ENCODE measurements around the gene WDR70. TPM values are rescaled to one million over a fixed set of nuclear protein-coding genes. Genes with fewer than 3 reads are reported as not detected.
"Not testable (repeated sequence)": the region's sequence is repeated elsewhere in the genome, so short reads cannot be mapped to it uniquely, and the experiment has no call there.

WDR70 gene
- polyA plus RNA-seq, 1 of the 3 experiments (the other 2 are of a cell fraction) = 14.2 TPM

DNA sequence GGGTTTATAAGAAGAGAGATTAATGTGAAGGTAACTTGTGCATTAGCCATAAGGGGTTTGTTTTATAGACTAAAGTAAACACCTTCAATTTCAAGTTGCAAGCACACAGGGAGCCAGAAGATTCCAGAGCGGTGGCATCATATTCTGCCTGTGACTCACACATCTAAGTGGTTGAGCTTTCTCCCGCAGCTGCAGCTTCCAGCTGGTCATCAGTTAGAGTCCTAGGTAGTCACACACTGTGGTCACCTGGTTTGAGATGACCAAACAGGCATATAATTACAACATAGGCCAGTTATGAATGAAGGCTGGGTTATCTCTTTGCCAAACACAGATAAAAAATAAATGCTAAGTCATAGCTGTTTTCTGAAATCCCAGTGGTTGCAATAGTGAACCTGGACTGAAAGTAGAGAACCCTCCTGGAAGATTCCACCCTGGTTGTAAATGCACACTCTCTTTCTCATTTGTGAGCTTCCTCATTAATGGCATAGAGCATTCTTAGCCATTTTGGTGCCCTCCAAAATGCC, 289.5 kb downstream of the WDR70 start (continued):
- TF ChIP-seq, protein P1, sequence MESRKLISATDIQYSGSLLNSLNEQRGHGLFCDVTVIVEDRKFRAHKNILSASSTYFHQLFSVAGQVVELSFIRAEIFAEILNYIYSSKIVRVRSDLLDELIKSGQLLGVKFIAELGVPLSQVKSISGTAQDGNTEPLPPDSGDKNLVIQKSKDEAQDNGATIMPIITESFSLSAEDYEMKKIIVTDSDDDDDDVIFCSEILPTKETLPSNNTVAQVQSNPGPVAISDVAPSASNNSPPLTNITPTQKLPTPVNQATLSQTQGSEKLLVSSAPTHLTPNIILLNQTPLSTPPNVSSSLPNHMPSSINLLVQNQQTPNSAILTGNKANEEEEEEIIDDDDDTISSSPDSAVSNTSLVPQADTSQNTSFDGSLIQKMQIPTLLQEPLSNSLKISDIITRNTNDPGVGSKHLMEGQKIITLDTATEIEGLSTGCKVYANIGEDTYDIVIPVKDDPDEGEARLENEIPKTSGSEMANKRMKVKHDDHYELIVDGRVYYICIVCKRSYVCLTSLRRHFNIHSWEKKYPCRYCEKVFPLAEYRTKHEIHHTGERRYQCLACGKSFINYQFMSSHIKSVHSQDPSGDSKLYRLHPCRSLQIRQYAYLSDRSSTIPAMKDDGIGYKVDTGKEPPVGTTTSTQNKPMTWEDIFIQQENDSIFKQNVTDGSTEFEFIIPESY (IDR thresholded peaks at IDR 0.05; ENCODE audit: borderline replicate concordance, low read depth) = 0 out of 2 replicates have a peak, but pooled peaks have one; percentile 22
- TF ChIP-seq, protein P2, sequence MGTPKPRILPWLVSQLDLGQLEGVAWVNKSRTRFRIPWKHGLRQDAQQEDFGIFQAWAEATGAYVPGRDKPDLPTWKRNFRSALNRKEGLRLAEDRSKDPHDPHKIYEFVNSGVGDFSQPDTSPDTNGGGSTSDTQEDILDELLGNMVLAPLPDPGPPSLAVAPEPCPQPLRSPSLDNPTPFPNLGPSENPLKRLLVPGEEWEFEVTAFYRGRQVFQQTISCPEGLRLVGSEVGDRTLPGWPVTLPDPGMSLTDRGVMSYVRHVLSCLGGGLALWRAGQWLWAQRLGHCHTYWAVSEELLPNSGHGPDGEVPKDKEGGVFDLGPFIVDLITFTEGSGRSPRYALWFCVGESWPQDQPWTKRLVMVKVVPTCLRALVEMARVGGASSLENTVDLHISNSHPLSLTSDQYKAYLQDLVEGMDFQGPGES (IDR thresholded peaks at IDR 0.05; ENCODE audit: low read depth, low read length) = no peak
- TF ChIP-seq GATA2 (CRISPR knock-in tag; IDR thresholded peaks at IDR 0.05) = no peak
- TF ChIP-seq TCF12 (IDR thresholded peaks at IDR 0.05) = peak; percentile 97
- TF ChIP-seq MEF2A (IDR thresholded peaks at IDR 0.05; ENCODE audit: borderline replicate concordance, low read depth) = peak; percentile 37; the same call in 1 of the 2 replicates
- TF ChIP-seq RFX5 (IDR thresholded peaks at IDR 0.05; ENCODE audit: low read length) = no peak

DNA sequence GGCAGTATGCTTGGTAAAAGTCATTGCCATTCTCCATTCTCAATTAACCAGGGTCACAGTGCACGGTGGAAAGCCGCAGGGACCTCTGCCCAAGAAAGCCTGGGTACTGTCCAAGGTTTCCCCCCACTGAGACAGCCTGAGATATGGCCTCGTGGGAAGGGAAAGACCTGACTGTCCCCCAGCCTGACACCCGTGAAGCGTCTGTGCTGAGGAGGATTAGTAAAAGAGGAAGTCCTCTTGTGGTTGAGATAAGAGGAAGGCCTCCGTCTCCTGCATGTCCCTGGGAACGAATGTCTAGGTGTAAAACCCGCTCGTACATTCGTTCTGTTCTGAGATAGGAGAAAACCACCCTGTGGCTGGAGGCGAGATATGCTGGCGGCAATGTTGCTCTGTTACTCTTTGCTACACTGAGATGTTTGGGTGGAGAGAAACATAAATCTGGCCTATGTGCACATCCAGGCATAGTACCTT, 293.0 kb downstream of the WDR70 start:
- CTCF ChIA-PET = not testable (repeated sequence)
- 88% methylated on average over 12 of the region's 12 CpGs for WGBS (ENCODE audit: low lambda C conversion rate)

DNA sequence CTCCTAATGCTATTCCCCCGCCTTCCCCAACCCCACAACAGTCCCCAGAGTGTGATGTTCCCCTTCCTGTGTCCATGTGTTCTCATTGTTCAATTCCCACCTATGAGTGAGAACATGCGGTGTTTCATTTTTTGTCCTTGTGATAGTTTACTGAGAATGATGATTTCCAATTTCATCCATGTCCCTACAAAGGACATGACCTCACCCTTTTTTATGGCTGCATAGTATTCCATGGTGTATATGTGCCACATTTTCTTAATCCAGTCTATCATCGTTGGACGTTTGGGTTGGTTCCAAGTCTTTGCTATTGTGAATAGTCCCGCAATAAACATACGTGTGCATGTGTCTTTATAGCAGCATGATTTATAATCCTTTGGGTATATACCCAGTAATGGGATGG, 295.2 kb downstream of the WDR70 start:
- H3K79me2 ChIP-seq (ENCODE audit: insufficient read depth); H3K4me2 ChIP-seq; H2AFZ ChIP-seq (ENCODE audit: low read depth); H3K9ac ChIP-seq; H3K27ac ChIP-seq (ENCODE audit: low read depth in 2 of 2, low read length in 1 of 2); CTCF ChIA-PET; H3K27me3 ChIP-seq (ENCODE audit: insufficient read depth); H3K9me3 ChIP-seq; H3F3A ChIP-seq (replicated peaks; ENCODE audit: insufficient read depth); DNase-seq; H3K4me3 ChIP-seq (ENCODE audit: low read depth in 2 of 2, low read length in 1 of 2); H3K4me1 ChIP-seq (ENCODE audit: control insufficient read depth in 1 of 2, insufficient read depth in 2 of 2, low read depth in 1 of 2, low read length in 1 of 2); H4K20me1 ChIP-seq (ENCODE audit: insufficient read depth); H3K9me2 ChIP-seq; H3K36me3 ChIP-seq (replicated peaks in 1 of 2; ENCODE audit: control insufficient read depth in 1 of 2, insufficient read depth in 2 of 2, low read length in 1 of 2); POLR2A ChIA-PET: not testable (repeated sequence)
- WGBS (ENCODE audit: low lambda C conversion rate) = 79% methylated on average over 6 of the region's 6 CpGs

More for the DNA sequence above, 293.0 kb downstream of the WDR70 start:
- DNase-seq; H3K4me3 ChIP-seq (ENCODE audit: low read depth in 2 of 2, low read length in 1 of 2); H3K36me3 ChIP-seq (replicated peaks in 1 of 2; ENCODE audit: control insufficient read depth in 1 of 2, insufficient read depth in 2 of 2, low read length in 1 of 2); H2AFZ ChIP-seq (ENCODE audit: low read depth); H3K27me3 ChIP-seq (ENCODE audit: insufficient read depth); POLR2A ChIA-PET; H3K79me2 ChIP-seq (ENCODE audit: insufficient read depth); H4K20me1 ChIP-seq (ENCODE audit: insufficient read depth); H3K9me2 ChIP-seq; H3K9me3 ChIP-seq; H3K4me2 ChIP-seq; H3K9ac ChIP-seq; H3K27ac ChIP-seq (ENCODE audit: low read depth in 2 of 2, low read length in 1 of 2): not testable (repeated sequence)
- peaks cover 0 to 17% of the 10 kb centered on the region in 2 experiments; a peak in 3 of 4 replicates for H3K4me1 ChIP-seq (ENCODE audit: control insufficient read depth in 1 of 2, insufficient read depth in 2 of 2, low read depth in 1 of 2, low read length in 1 of 2)
- peaks cover 17% of the 10 kb centered on the region for H3F3A ChIP-seq (replicated peaks; ENCODE audit: insufficient read depth)

DNA sequence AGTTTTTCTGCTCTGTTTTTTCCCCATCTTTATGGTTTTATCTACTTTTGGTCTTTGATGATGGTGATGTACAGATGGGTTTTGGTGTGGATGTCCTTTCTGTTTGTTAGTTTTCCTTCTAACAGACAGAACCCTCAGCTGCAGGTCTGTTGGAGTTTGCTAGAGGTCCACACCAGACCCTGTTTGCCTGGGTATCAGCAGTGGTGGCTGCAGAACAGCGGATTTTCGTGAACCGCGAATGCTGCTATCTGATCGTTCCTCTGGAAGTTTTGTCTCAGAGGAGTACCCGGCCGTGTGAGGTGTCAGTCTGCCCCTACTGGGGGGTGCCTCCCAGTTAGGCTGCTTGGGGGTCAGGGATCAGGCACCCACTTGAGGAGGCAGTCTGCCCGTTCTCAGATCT, 300.2 kb downstream of the WDR70 start:
- H3K9ac ChIP-seq; H3K27ac ChIP-seq (ENCODE audit: low read depth in 2 of 2, low read length in 1 of 2); H3K4me2 ChIP-seq; H3K9me2 ChIP-seq; H3F3A ChIP-seq (replicated peaks; ENCODE audit: insufficient read depth); H3K4me1 ChIP-seq (ENCODE audit: control insufficient read depth in 1 of 2, insufficient read depth in 2 of 2, low read depth in 1 of 2, low read length in 1 of 2); CTCF ChIA-PET; DNase-seq; H2AFZ ChIP-seq (ENCODE audit: low read depth); H3K27me3 ChIP-seq (ENCODE audit: insufficient read depth); H3K36me3 ChIP-seq (replicated peaks in 1 of 2; ENCODE audit: control insufficient read depth in 1 of 2, insufficient read depth in 2 of 2, low read length in 1 of 2); H3K4me3 ChIP-seq (ENCODE audit: low read depth in 2 of 2, low read length in 1 of 2); H3K79me2 ChIP-seq (ENCODE audit: insufficient read depth); POLR2A ChIA-PET; H3K9me3 ChIP-seq; H4K20me1 ChIP-seq (ENCODE audit: insufficient read depth): not testable (repeated sequence)
- WGBS (ENCODE audit: low lambda C conversion rate) = no CpG with 5 or more reads among the region's 8 CpGs

DNA sequence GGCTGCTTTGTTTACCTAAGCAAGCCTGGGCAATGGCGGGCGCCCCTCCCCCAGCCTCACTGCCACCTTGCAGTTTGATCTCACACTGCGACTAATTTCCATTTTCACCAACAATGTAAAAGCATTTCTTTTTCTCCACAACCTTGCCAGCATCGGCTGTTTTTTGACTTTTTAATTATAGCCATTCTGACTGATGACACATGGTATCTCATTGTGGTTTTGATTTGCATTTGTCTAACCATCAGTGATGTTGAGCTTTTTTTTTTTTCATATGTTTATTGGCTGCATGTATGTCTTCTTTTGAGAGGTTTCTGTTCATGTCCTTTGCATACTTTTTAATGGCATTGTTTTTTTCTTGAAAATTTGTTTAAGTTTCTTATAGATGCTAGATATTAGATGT, 300.8 kb downstream of the WDR70 start:
- H3K27me3 ChIP-seq (ENCODE audit: insufficient read depth); DNase-seq; H3K9me3 ChIP-seq; H3K9me2 ChIP-seq; H2AFZ ChIP-seq (ENCODE audit: low read depth); H3K4me1 ChIP-seq (ENCODE audit: control insufficient read depth in 1 of 2, insufficient read depth in 2 of 2, low read depth in 1 of 2, low read length in 1 of 2); H3K9ac ChIP-seq; H3K36me3 ChIP-seq (replicated peaks in 1 of 2; ENCODE audit: control insufficient read depth in 1 of 2, insufficient read depth in 2 of 2, low read length in 1 of 2); H4K20me1 ChIP-seq (ENCODE audit: insufficient read depth); H3K27ac ChIP-seq (ENCODE audit: low read depth in 2 of 2, low read length in 1 of 2); H3F3A ChIP-seq (replicated peaks; ENCODE audit: insufficient read depth); POLR2A ChIA-PET; H3K4me3 ChIP-seq (ENCODE audit: low read depth in 2 of 2, low read length in 1 of 2); H3K4me2 ChIP-seq; CTCF ChIA-PET; H3K79me2 ChIP-seq (ENCODE audit: insufficient read depth): not testable (repeated sequence)
- WGBS (ENCODE audit: low lambda C conversion rate) = 95% methylated on average over 4 of the region's 4 CpGs
